GM13976 (cell line): ENCODE measurements around the gene LEAP2.

ENCODE experiments used
- DNase-seq: peaks from one replicate; pipeline ENCODE4 v3.0.0; 2012; ENCODE audit warnings: low spot score
- CTCF ChIP-seq: IDR thresholded peaks from 2 replicates; pipeline ENCODE4 v1.5.1; 2012; ENCODE audit warnings: borderline replicate concordance, mild to moderate bottlenecking; ENCODE audit not compliant: insufficient read depth; ENCODE audit errors: extremely low read depth, missing control alignments, control extremely low read depth
- in situ Hi-C: fragments of 300-500 bp; cut with MboI; formaldehyde crosslinking; loops from one replicate; pipeline ENCODE4 v1.12.0; 2022; ENCODE audit warnings: low sequenced_read_pairs, mixed read lengths, inconsistent platforms; ENCODE audit not compliant: unreplicated experiment

Gene LEAP2

GRCh38 chr5:132876020-132876759 is 2.7 kb downstream of the LEAP2 start:
- in situ Hi-C loops: no loop called here

GRCh38 chr5:132877466-132877865 is 4.0 kb downstream of the LEAP2 start:
- DNase-seq: no peak
- no peak for TF ChIP-seq CTCF
- in situ Hi-C loops: no loop called here

More at GRCh38 chr5:132876020-132876759, 2.7 kb downstream of the LEAP2 start:
- TF ChIP-seq CTCF: no peak
- no peak for DNase-seq

GRCh38 chr5:132877938-132878337 is 4.5 kb downstream of the LEAP2 start:
- in situ Hi-C loops: no loop called here
- no peak for DNase-seq

GRCh38 chr5:132883261-132883834 is 9.9 kb downstream of the LEAP2 start:
- in situ Hi-C loops: no loop called here
- peak; percentile 53 for TF ChIP-seq CTCF
- DNase-seq: peak; percentile 43

More at GRCh38 chr5:132877938-132878337, 4.5 kb downstream of the LEAP2 start:
- no peak for TF ChIP-seq CTCF

- TF ChIP-seq CTCF: no peak
- DNase-seq: no peak
- in situ Hi-C loops: no loop called here
These were observed 11.1 kb downstream of the LEAP2 start for GRCh38 chr5:132884548-132884947.

- in situ Hi-C loops: no loop called here
- no peak for TF ChIP-seq CTCF
- no peak for DNase-seq
These were observed 12.8 kb downstream of the LEAP2 start for GRCh38 chr5:132886064-132886823.
